Chondrocyte (in vitro differentiated cells): Measurements from ENCODE around the gene CCR9. TPM values are rescaled to one million over a fixed set of nuclear protein-coding genes. Genes with fewer than 3 reads are reported as not detected.

Experiments
- DNase-seq: peaks from one replicate; pipeline ENCODE4 v3.0.0; 2021; ENCODE audit warnings: mixed read lengths, low spot score
- H3K27ac Mint-ChIP-seq: one replicate; pipeline ENCODE4 v1.8.0; 2021; ENCODE audit warnings: mild to moderate bottlenecking, moderate library complexity, mixed read lengths; ENCODE audit not compliant: unreplicated experiment
- H3K27me3 Mint-ChIP-seq: 2 replicates; pipeline ENCODE4 v1.8.0; 2021; ENCODE audit warnings: low read depth, mixed read lengths
- H3K36me3 Mint-ChIP-seq: 2 replicates; pipeline ENCODE4 v1.8.0; 2021; ENCODE audit warnings: low read depth, mixed read lengths
- H3K4me1 Mint-ChIP-seq: 2 replicates; pipeline ENCODE4 v1.8.0; 2021; ENCODE audit warnings: low read depth, mild to moderate bottlenecking, mixed read lengths
- H3K4me3 Mint-ChIP-seq: one replicate; pipeline ENCODE4 v1.8.0; 2021; ENCODE audit warnings: mild to moderate bottlenecking, moderate library complexity, mixed read lengths; ENCODE audit not compliant: unreplicated experiment
- H3K9me3 Mint-ChIP-seq: 2 replicates; pipeline ENCODE4 v1.8.0; 2021; ENCODE audit warnings: low read depth, mixed read lengths
- total RNA-seq: library from RNA; stranded (reverse); gene quantifications from 3 replicates; pipeline ENCODE4 v1.2.1, GENCODE V29; 2021
- TF ChIP-seq, protein P1 (sequence below): fragments of 200-600 bp; sonication (generic); IDR thresholded peaks from 2 replicates; pipeline ENCODE4 v1.5.0; 2021; ENCODE audit warnings: antibody characterized with exemption, mild to moderate bottlenecking, moderate library complexity

Gene CCR9
- total RNA-seq, 1 donor from 2014 or later: not detected

DNA sequence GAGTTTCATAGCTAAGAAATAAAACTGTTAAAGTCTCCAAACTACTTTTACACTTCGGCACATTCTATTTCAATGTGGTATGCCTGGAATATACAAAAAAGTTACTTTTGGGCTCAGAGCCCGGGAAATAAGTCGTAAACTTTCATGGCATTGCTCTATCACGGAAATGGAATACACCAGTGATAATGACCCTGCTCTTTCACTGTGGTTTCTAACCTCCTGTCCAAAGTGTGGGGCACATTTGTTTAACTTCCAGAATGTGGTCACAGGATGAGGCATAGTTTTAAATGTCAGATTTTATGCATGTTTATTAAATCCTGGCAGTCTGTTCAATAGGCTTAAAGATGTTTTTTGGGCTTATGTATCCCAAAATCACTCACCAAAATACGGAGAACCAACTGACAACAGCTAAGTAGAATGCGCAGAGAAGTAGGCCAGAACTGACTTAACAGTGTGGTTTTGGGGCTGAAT lies 62.0 kb downstream of the CCR9 start:
- Mint-ChIP-seq H3K27ac (no peak overlapping the region), H3K4me3 (no peak overlapping the region), H3K36me3 (peaks cover 28% of the 10 kb centered on the region), H3K9me3 (no peaks in the 10 kb centered on the region), H3K27me3 (no peaks in the 10 kb centered on the region), H3K4me1 (no peaks in the 10 kb centered on the region)
- TF ChIP-seq, protein P1, sequence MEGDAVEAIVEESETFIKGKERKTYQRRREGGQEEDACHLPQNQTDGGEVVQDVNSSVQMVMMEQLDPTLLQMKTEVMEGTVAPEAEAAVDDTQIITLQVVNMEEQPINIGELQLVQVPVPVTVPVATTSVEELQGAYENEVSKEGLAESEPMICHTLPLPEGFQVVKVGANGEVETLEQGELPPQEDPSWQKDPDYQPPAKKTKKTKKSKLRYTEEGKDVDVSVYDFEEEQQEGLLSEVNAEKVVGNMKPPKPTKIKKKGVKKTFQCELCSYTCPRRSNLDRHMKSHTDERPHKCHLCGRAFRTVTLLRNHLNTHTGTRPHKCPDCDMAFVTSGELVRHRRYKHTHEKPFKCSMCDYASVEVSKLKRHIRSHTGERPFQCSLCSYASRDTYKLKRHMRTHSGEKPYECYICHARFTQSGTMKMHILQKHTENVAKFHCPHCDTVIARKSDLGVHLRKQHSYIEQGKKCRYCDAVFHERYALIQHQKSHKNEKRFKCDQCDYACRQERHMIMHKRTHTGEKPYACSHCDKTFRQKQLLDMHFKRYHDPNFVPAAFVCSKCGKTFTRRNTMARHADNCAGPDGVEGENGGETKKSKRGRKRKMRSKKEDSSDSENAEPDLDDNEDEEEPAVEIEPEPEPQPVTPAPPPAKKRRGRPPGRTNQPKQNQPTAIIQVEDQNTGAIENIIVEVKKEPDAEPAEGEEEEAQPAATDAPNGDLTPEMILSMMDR: no peak
- no peak for DNase-seq

DNA sequence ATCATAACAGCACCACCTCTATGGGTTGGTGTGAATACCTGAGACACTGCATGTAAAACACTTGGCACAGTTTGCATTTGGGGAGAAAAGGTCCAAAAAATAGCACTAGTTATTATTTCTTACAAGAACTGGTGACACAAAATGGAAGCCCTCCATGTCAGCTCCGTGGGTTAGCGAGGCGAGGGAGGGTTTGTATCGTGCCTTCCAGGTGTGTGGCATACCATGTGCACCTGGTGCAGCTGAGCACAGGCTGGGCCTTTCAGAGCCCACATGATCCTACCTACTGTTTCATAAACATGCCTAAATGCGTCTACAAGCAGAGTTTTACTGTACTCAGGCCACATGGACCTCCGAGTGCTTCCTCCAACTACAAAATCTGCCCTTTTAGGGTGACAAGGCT lies 62.5 kb downstream of the CCR9 start:
- Mint-ChIP-seq H3K9me3 (no peaks in the 10 kb centered on the region), H3K27me3 (no peaks in the 10 kb centered on the region), H3K4me1 (no peaks in the 10 kb centered on the region), H3K36me3 (peaks cover 31% of the 10 kb centered on the region), H3K27ac (no peak overlapping the region), H3K4me3 (no peak overlapping the region)
- DNase-seq: no peak
- TF ChIP-seq, protein P1: no peak

DNA sequence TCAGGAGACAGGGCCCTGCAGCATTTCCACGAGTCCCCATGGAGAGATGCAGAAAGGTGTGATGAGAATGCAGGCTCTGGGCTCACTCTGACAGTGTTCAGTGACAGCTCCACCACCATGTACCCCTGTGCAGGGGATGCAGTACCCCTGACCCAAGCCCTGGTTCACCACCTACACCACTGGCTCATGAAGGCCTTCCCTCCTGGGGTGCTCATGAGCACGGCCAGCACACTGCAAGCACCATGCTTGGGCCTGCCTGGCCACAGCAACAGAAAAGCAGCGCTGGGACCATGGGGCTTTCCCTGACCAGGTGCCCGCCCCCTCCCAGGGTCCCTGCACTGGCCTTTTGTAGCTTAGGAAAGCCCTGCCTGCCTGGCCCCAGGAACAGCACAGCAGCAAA lies 63.1 kb downstream of the CCR9 start:
- Mint-ChIP-seq H3K4me3 (no peak overlapping the region), H3K27me3 (no peaks in the 10 kb centered on the region), H3K4me1 (no peaks in the 10 kb centered on the region), H3K27ac (no peak overlapping the region), H3K9me3 (no peaks in the 10 kb centered on the region), H3K36me3 (peaks cover 35% of the 10 kb centered on the region)
- TF ChIP-seq, protein P1: no peak
- DNase-seq: no peak

DNA sequence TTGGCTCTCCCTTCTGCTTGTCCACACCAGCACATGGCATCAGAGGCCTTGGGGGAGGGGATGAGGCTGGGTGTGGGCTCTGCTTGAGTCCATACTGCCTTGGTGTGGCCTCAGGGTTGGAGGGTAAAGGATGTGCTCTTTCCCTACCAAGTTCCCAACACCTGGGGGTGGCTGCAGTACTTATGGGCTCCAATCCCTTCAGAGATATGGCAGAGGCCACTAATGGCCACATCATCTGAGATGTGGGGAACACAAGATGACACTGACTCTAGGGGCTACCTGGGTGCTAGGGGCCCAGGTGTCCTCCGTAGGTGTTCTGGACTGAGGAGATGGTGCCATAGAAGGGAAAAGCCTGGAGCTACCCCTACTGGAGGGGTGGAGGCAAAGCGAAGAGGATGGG lies 63.8 kb downstream of the CCR9 start:
- no peak overlapping the region for H3K4me3 Mint-ChIP-seq
- peaks cover 41% of the 10 kb centered on the region for H3K36me3 Mint-ChIP-seq
- H3K4me1 Mint-ChIP-seq: no peaks in the 10 kb centered on the region
- H3K27ac Mint-ChIP-seq: no peak overlapping the region
- TF ChIP-seq, protein P1: no peak
- no peaks in the 10 kb centered on the region for H3K27me3 Mint-ChIP-seq
- DNase-seq: no peak
- H3K9me3 Mint-ChIP-seq: no peaks in the 10 kb centered on the region

DNA sequence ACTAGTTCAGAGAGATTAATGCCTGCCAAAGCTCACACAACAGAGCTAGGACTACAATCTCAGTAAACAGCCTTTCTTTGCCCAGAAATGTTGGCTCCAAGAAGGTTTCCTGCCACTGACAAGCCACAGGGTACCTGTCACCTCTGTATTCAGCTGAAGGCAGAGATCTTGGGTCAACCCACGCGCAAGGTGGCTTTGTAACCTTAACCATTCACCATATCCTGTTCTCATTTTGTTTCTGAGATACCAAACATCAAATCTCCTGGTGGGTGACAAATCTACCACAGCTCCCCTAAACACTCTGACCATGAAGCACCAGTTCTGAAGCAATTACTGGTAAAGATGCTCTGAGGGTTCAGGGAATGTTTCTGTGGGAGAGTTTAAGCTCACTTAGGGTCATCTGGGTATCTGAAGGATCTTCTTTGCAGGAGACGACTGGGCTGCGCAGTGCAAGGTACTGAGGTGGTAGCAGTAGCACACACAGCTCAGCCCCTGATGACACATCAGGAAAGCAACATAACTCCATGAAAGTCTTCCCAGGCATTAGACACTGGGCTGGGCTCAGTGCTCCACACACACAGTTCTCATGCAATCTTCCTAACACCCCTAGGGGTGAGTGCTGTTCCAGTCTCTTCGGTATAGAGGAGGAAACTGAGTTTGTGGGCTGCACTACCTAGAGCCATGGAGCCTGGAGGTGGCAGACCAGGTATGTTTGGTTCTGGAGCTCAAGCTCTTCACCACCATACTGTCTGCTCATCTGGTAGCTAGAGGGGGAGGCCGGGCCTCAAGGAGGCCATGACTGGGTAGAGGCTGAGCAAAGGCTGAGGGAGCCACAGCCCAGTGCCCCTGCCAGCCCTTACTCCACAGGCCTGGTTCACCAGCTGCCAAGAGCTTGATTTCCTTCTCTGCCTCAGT lies 64.6 kb downstream of the CCR9 start:
- no peaks in the 10 kb centered on the region for H3K4me1 Mint-ChIP-seq
- no peak overlapping the region for H3K4me3 Mint-ChIP-seq
- peaks cover 43% of the 10 kb centered on the region for H3K36me3 Mint-ChIP-seq
- TF ChIP-seq, protein P1: no peak
- H3K9me3 Mint-ChIP-seq: no peaks in the 10 kb centered on the region
- no peak for DNase-seq
- H3K27me3 Mint-ChIP-seq: no peaks in the 10 kb centered on the region
- H3K27ac Mint-ChIP-seq: no peak overlapping the region
